Gastrocnemius medialis (tissue), 4 donors: ENCODE measurements around the gene ATP6V0A1. TPM values are rescaled to one million over a fixed set of nuclear protein-coding genes. Genes with fewer than 3 reads are reported as not detected.

Source experiments
- ATAC-seq, 2 donors: fragments of 150-250 bp; one replicate each; pipeline ENCODE4 v1.9.1; 2016
- DNase-seq, 2 donors: peaks; one replicate each; pipeline ENCODE4 v3.0.0-alpha.2; 2019
- H3K27ac ChIP-seq, 4 donors: fragments of 200-600 bp; sonication (generic); 1 replicate in 1 of 4; 2 replicates in 3 of 4; pipeline ENCODE4 v1.5.1; 2016 to 2018; ENCODE audit warnings: mild to moderate bottlenecking in 2 of 4, moderate library complexity in 1 of 4
- H3K27me3 ChIP-seq, 3 donors: fragments of 200-600 bp; sonication (generic) in 2 of 3; 1 replicate in 1 of 3; 2 replicates in 2 of 3; pipeline versions ENCODE4 v1.5.1 to v1.6.0; 2016 to 2019; ENCODE audit warnings: mild to moderate bottlenecking in 1 of 3, moderate library complexity in 1 of 3
- H3K36me3 ChIP-seq, 2 donors: fragments of 200-600 bp; sonication (generic) in 1 of 2; one replicate each; pipeline ENCODE4 v1.5.1; 2017 to 2018
- H3K4me1 ChIP-seq, 2 donors: fragments of 200-600 bp; sonication (generic) in 1 of 2; one replicate each; pipeline ENCODE4 v1.5.1; 2016 to 2017; ENCODE audit warnings: mild to moderate bottlenecking in 2 of 2
- H3K4me3 ChIP-seq, 4 donors: fragments of 200-600 bp; sonication (generic) in 3 of 4; 1 replicate in 1 of 4; 2 replicates in 3 of 4; pipeline ENCODE4 v1.5.1; 2016 to 2019; ENCODE audit warnings: mild to moderate bottlenecking in 2 of 4
- H3K9me3 ChIP-seq, 3 donors: fragments of 200-600 bp; sonication (generic) in 2 of 3; 1 replicate in 1 of 3; 2 replicates in 2 of 3; pipeline ENCODE4 v1.5.1; 2016 to 2019
- POLR2A ChIP-seq, 2 donors: fragments of 450-650 bp; IDR thresholded peaks; one replicate each; pipeline ENCODE4 v1.6.1; 2017; ENCODE audit warnings: antibody characterized with exemption in 2 of 2, mild to moderate bottlenecking in 2 of 2, moderate library complexity in 2 of 2
- in situ Hi-C, 4 donors: fragments of 200-750 bp; cut with MboI; loops; one replicate each; pipeline versions ENCODE4 v1.15.0 to v1.8.0; 2017; ENCODE audit warnings: low sequenced_read_pairs in 4 of 4
- intact Hi-C: fragments of 100-400 bp; cut with DNase I; formaldehyde crosslinking; loops from one replicate; pipeline ENCODE4 v1.15.1; 2023; ENCODE audit warnings: low total_unique reads
- total RNA-seq, 4 donors: library from RNA; depleted of rRNA; stranded (reverse); fragments of >200 nt; gene quantifications; one replicate each; pipeline versions ENCODE4 v1.1.0 to v1.2.3, GENCODE V29; 2016
- TF ChIP-seq, protein P1 (sequence below), 5 experiments: fragments of 450-650 bp in 3 of 5; fragments of 200-600 bp in 2 of 5; sonication (generic) in 2 of 5; IDR thresholded peaks in 4 of 5; conservative IDR thresholded peaks in 1 of 5; 1 replicate in 4 of 5; 2 replicates in 1 of 5; pipeline ENCODE4 v1.5.1; 2016 to 2019; ENCODE audit warnings: antibody characterized with exemption in 5 of 5, mild to moderate bottlenecking in 3 of 5, moderate library complexity in 3 of 5

Gene ATP6V0A1
- total RNA-seq, 4 donors from 2014 or later: 65.3 to 138 (median 95.3) TPM

- TF ChIP-seq, protein P1, sequence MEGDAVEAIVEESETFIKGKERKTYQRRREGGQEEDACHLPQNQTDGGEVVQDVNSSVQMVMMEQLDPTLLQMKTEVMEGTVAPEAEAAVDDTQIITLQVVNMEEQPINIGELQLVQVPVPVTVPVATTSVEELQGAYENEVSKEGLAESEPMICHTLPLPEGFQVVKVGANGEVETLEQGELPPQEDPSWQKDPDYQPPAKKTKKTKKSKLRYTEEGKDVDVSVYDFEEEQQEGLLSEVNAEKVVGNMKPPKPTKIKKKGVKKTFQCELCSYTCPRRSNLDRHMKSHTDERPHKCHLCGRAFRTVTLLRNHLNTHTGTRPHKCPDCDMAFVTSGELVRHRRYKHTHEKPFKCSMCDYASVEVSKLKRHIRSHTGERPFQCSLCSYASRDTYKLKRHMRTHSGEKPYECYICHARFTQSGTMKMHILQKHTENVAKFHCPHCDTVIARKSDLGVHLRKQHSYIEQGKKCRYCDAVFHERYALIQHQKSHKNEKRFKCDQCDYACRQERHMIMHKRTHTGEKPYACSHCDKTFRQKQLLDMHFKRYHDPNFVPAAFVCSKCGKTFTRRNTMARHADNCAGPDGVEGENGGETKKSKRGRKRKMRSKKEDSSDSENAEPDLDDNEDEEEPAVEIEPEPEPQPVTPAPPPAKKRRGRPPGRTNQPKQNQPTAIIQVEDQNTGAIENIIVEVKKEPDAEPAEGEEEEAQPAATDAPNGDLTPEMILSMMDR (IDR thresholded peaks at IDR 0.05 in 4 of 5, conservative IDR thresholded peaks at IDR 0.05 in 1 of 5): no peak
- no peak for TF ChIP-seq POLR2A (IDR thresholded peaks at IDR 0.05)
- no peaks in the 10 kb centered on the region for H3K9me3 ChIP-seq
- intact Hi-C loops: loop anchor here (2.0 kb wide), 1 partner anchor 19 kb away; no protein-coding TSS in a partner anchor
- peak in 1 of 2 donors; percentile 4 for ATAC-seq
- peak overlapping the region; percentile 77 to 95 (median 92) for H3K27ac ChIP-seq
- DNase-seq: no peak
- no peaks in the 10 kb centered on the region for H3K27me3 ChIP-seq
- peak overlapping the region; percentile 47 to 63 (median 55) for H3K4me3 ChIP-seq
- in situ Hi-C loops: no loop called here
- peaks cover 6 to 20% of the 10 kb centered on the region in 2 donors for H3K4me1 ChIP-seq
- H3K36me3 ChIP-seq: peaks cover 0 to 18% of the 10 kb centered on the region in 2 donors
Measured at GRCh38 chr17:42535155-42536047, 76.7 kb downstream of the ATP6V0A1 start.

- H3K4me1 ChIP-seq: peaks cover 6 to 20% of the 10 kb centered on the region in 2 donors
- in situ Hi-C loops: no loop called here
Measured at GRCh38 chr17:42536048-42536371, 77.3 kb downstream of the ATP6V0A1 start, which contains the start of gene NAGLU. Gene NAGLU, plus strand, starts transcription at chr17:42536241. Its CDS starts 32 bp downstream, at chr17:42536273.

DNA sequence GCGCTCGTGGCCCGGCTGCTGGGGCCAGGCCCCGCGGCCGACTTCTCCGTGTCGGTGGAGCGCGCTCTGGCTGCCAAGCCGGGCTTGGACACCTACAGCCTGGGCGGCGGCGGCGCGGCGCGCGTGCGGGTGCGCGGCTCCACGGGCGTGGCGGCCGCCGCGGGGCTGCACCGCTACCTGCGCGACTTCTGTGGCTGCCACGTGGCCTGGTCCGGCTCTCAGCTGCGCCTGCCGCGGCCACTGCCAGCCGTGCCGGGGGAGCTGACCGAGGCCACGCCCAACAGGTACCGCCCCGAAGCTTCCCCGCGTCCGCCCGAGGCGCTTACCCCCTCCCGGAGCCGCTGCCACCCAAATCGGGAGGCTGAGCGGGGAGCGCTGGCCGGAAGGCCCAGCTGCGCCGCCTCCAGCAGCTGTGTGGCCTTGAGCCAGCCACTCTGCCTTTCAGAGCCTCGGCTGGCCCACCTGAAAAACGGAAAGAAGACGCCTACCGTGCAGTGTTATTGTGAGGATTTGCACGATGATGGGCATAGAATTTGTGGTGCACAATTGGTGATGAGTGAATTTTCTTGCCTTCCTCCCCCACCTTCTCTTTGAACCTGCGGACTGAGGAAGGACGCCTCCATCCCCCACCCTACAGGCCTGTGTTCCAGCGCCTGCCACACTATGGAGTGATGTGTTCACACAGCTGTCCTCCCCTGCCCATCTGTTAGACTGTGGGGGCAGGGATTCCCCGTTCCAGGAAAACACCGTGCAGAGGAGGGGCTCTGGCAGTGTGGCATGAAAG is 77.9 kb downstream of the ATP6V0A1 start:
- peaks cover 0 to 23% of the 10 kb centered on the region in 2 donors for H3K36me3 ChIP-seq
- peaks cover 6 to 20% of the 10 kb centered on the region in 2 donors for H3K4me1 ChIP-seq
- H3K27ac ChIP-seq: peak overlapping the region; percentile 77 to 95 (median 92)
- intact Hi-C loops: loop anchor here (2.0 kb wide), 1 partner anchor 18 kb away; no protein-coding TSS in a partner anchor
- TF ChIP-seq, protein P1 (IDR thresholded peaks at IDR 0.05 in 4 of 5, conservative IDR thresholded peaks at IDR 0.05 in 1 of 5): peak in 1 of 5 experiments; percentile 34
- TF ChIP-seq POLR2A (IDR thresholded peaks at IDR 0.05): peak; percentile 44 to 64
- peak; percentile 75 to 79 for ATAC-seq
- in situ Hi-C loops: no loop called here
- DNase-seq: peak; percentile 85 to 87
- H3K27me3 ChIP-seq: no peaks in the 10 kb centered on the region
- H3K4me3 ChIP-seq: peak overlapping the region; percentile 59 to 77 (median 61)
- no peaks in the 10 kb centered on the region for H3K9me3 ChIP-seq

More at GRCh38 chr17:42536048-42536371, 77.3 kb downstream of the ATP6V0A1 start, which contains the start of gene NAGLU:
- intact Hi-C loops: loop anchor here (2.0 kb wide), 1 partner anchor 19 kb away; no protein-coding TSS in a partner anchor
- Histone ChIP-seq H3K36me3 (peaks cover 0 to 19% of the 10 kb centered on the region in 2 donors), H3K27me3 (no peaks in the 10 kb centered on the region), H3K27ac (peak within 1 kb of the TSS; percentile 77 to 95 (median 92)), H3K4me3 (peak within 1 kb of the TSS; percentile 59 to 77 (median 61)), H3K9me3 (no peaks in the 10 kb centered on the region)
- peak; percentile 92 to 96 for TF ChIP-seq POLR2A (IDR thresholded peaks at IDR 0.05)
- TF ChIP-seq, protein P1 (IDR thresholded peaks at IDR 0.05 in 4 of 5, conservative IDR thresholded peaks at IDR 0.05 in 1 of 5): no peak
- ATAC-seq (peak; percentile 85 to 89), DNase-seq (peak; percentile 95 to 97)

DNA sequence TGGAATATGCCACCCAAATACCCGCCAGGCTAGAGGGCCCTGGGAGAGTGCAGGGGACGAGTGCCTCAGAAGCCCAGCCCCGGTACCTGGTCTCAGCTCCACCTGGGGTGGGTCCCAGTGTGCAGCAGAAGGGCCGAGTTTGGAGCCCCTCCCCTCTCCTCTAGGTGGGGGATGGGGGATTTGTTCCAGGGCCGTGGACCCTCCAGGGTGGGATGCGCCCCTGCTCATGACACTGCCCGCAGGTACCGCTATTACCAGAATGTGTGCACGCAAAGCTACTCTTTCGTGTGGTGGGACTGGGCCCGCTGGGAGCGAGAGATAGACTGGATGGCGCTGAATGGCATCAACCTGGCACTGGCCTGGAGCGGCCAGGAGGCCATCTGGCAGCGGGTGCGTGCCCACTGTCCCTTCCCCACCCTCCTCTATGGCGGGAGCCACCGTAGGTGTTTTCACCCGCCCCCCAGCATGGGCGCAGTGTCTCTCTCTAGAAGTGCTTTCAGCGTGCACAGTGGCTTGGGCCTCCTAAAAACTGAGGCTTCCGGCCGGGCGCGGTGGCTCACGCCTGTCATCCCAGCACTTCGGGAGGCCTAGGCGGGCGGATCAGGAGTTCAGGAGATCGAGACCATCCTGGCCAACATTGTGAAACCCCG is 78.6 kb downstream of the ATP6V0A1 start:
- H3K4me1 ChIP-seq: peaks cover 6 to 20% of the 10 kb centered on the region in 2 donors
- no peak for TF ChIP-seq POLR2A (IDR thresholded peaks at IDR 0.05)
- TF ChIP-seq, protein P1 (IDR thresholded peaks at IDR 0.05 in 4 of 5, conservative IDR thresholded peaks at IDR 0.05 in 1 of 5): no peak
- H3K27me3 ChIP-seq: no peaks in the 10 kb centered on the region
- intact Hi-C loops: loop anchor here (2.0 kb wide), 1 partner anchor 18 kb away; no protein-coding TSS in a partner anchor
- peaks cover 0 to 28% of the 10 kb centered on the region in 2 donors for H3K36me3 ChIP-seq
- H3K4me3 ChIP-seq: peak overlapping the region; percentile 59 to 77 (median 61)
- ATAC-seq (no peak), DNase-seq (no peak)
- H3K9me3 ChIP-seq: no peaks in the 10 kb centered on the region
- in situ Hi-C loops: no loop called here
- H3K27ac ChIP-seq: peak overlapping the region; percentile 77 to 95 (median 92)
